M059J (cell line): ENCODE data around the gene CLEC2D. TPM values are rescaled to one million over a fixed set of nuclear protein-coding genes. Genes with fewer than 3 reads are reported as not detected.
"Not testable (repeated sequence)": the region's sequence is repeated elsewhere in the genome, so short reads cannot be mapped to it uniquely, and the experiment has no call there.

Experiments
- DNase-seq: peaks from one replicate; pipeline ENCODE4 v3.0.0-alpha.2; 2012; ENCODE audit warnings: low read depth
- total RNA-seq: library from RNA; depleted of rRNA; stranded (reverse); fragments of >200 nt; shearing (Covaris generic); gene quantifications from 2 replicates; pipeline ENCODE4 v1.2.3, GENCODE V29; 2014

Gene CLEC2D
- total RNA-seq, 1 experiment from 2014 or later: 3.5 TPM

GRCh38 chr12:9651265-9651729 lies 18.2 kb upstream of the CLEC2D start:
- peak; percentile 76 for DNase-seq

GRCh38 chr12:9660046-9660445 lies 9.5 kb upstream of the CLEC2D start:
- DNase-seq: no peak

GRCh38 chr12:9661720-9662119 lies 7.8 kb upstream of the CLEC2D start:
- no peak for DNase-seq

DNA sequence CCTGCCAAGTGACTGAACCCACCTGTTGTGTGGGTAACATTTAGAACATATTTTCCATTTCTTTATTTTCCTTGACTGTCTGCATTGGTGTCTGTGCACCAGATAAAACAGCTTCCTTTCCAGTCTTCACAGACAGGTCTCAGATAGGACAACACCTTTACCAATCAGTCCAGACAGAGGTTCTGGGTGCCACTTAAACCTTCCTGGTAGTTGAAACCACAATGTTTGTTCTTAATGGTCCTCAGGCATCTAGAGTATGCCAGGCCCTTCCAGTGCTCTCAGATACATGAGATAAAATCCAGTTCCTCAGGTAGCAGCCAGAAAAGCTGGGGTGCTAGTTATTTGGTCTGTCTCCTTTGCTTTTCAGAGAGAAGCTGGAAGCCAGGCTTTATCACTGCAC lies 7.0 kb upstream of the CLEC2D start:
- DNase-seq: peak; percentile 11

DNA sequence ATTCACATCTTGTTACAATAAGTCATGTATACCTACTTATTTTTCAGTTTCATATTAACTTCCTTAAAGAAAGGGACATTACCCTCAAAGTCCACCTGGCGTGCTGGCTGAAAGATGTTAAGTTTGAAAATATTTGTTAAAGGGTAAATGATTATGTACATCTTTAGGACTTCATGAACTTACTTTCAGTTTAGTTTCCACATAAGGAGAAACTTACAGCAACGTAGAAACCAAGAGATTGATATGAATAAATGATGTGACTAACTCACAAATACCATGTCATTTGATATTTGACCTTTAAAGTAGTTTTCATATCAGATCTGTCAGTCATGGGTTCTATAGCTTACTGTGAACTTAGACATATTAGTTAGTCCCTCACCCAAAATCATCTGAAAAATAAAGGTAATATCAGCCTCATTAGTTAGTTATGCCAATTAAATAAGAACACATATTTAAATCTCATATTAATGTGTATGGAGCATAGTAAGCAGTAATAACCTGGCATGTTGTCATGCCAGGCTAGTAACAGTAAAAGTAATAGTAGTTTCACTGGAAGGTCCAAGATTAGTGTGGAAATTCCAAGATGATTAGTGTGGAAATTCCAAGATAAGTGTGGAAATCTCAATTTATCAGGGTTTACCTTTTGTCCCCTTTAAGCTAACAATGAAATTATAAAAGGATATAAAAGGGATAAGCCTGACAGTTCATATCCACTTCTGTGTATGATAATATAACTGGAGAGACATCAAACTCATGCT lies 1.9 kb upstream of the CLEC2D start:
- no peak for DNase-seq

- peak; percentile 21 for DNase-seq
These were observed 1.1 kb upstream of the CLEC2D start for GRCh38 chr12:9668161-9669018.

GRCh38 chr12:9669019-9669326 lies 540 bp upstream of the CLEC2D start:
- DNase-seq: no peak

- DNase-seq: not testable (repeated sequence)
These were observed 2.8 kb downstream of the CLEC2D start for GRCh38 chr12:9672340-9672739.

DNA sequence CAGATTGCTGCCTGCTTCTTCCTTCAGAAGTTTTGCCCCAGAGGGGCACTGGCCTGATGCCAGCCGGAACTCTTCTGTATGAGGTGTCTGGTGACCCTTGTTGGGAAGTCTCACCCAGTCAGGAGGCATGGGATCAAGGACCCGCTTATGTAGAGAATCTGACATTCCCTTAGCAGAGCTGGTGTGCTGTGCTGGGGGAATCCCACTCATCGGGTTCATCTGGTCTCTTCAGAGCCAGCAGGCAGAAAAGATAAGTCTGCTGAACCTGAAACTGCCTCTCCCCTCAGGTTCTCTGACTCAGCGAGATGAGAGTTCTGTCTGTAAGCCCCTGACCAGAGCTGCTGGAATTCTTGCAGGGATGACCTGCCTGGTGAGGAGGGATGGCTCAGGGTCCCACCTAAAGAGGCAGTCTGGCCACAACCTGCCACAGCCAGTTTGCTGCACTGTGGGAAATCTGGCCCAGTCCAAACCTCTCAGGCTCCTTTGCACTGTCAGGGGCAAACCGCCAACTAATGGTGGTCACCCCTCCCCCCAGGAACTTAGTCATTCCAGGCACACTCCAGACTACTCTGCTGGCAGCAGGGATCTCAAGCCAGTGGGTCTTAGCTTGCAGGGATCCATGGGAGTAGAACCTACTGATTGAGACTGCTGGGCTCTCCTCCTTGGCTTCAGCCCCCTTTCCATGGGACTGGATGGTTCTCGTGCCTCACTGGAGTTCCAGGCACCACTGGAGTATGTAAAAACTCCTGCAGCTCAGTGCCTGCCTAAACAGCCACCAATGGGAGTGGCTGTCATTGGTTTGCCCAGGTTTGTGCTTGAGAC lies 4.1 kb downstream of the CLEC2D start:
- DNase-seq: peak; percentile 93

- DNase-seq: no peak
These were observed 4.7 kb downstream of the CLEC2D start for GRCh38 chr12:9674226-9674590.

DNA sequence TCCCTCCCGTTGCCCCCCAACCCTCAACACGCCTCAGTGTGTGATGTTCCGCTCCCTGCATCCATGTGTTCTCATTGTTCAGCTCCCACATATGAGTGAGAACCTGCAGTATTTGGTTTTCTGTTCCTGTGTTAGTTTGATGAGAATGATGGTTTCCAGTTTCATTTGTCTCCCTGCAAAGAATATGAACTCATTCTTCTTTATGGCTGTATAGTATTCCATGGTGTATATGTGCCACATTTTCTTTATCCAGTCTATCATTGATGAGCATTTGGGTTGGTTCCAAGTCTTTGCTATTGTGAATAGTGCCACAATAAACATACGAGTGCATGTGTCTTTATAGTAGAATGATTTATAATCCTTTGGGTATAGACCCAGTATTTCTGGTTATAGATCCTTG lies 13.0 kb downstream of the CLEC2D start:
- not testable (repeated sequence) for DNase-seq

DNA sequence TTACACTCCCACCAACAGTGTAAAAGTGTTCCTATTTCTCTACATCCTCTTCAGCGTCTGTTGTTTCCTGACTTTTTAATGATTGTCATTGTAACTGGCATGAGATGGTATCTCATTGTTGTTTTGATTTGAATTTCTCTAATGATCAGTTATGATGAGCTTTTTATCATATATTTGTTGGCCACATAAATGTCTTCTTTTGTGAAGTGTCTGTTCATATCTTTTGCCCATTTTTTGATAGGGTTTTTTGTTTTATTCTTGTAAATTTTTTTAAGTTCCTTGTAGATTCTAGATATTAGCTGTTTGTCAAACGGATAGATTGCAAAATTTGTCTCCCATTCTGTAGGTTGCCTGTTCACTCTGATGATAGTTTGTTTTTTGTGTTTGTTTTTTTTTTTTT lies 13.4 kb downstream of the CLEC2D start:
- DNase-seq: not testable (repeated sequence)

DNA sequence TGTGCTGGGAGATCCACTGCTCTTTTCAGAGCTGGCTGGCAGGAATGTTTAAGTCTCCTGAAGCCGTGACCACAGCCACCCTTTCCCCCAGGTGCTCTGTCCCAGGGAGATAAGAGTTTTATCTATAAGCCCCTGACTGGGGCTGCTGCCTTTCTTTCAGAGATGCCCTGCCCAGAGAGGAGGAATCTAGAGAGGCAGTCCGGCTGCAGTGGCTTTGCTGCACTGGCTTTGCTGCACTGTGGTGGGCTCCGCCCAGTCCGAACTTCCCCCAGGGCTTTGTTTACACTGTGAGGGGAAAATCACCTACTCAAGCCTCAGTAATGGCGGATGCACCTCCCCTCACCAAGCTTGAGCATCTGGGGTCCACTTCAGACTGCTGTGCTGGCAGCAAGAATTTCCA lies 15.9 kb downstream of the CLEC2D start:
- DNase-seq: not testable (repeated sequence)

DNA sequence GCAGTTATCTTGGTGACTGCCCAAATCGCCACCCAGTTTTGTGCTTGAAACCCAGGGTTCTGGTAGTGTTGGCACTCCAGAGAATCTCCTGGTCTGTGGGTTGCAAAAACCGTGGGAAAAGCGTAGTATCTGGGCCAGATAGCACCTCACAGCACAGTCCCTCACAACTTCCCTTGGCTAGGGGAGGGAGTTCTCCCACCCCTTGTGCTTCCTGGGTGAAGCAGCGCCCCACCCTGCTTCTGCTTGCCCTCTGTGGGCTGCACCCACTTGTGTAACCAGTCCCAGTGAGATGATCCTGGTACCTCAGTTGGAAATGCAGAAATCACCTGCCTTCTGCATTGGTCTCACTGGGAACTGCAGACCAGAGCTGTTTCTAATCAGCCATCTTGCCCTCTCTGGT lies 16.4 kb downstream of the CLEC2D start:
- no peak for DNase-seq

GRCh38 chr12:9687228-9687627 lies 17.7 kb downstream of the CLEC2D start:
- DNase-seq: peak; percentile 74

DNA sequence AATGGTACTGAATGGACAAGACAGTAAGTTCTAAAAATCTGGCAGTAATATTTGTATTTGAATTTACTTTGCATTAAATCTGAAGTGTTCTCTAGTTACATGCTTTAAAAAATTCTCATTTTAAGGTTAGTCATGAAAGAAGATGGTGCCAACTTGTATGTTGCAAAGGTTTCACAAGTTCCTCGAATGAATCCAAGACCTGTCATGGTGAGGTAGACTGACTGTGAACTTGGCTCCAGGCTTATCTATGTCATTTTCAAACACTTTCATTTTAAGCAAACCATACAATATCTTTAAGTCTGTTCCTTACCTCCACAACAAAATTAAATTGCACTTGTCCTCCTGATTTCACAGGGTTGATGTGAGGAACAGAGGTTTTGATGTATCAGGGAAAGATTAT lies 23.4 kb downstream of the CLEC2D start:
- no peak for DNase-seq

- no peak for DNase-seq
These were observed 24.7 kb downstream of the CLEC2D start for GRCh38 chr12:9694241-9694640.

DNA sequence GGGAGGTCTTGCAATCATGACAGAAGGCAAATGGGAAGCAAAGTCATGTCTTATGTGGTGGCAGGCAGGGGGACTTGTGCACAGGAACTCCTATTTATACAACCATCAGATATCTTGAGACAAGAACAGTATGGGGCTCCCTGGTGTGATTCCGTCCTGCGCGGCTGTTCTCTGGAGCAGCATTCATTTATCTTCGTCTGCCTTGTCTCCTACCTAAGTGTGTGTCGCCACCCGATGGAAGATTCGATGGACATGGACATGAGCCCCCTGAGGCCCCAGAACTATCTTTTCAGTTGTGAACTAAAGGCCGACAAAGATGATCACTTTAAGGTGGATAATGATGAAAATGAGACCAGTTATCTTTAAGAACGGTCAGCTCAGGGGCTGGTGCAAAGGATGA lies 25.6 kb downstream of the CLEC2D start:
- DNase-seq: not testable (repeated sequence)

GRCh38 chr12:9695661-9696060 lies 26.1 kb downstream of the CLEC2D start:
- not testable (repeated sequence) for DNase-seq

DNA sequence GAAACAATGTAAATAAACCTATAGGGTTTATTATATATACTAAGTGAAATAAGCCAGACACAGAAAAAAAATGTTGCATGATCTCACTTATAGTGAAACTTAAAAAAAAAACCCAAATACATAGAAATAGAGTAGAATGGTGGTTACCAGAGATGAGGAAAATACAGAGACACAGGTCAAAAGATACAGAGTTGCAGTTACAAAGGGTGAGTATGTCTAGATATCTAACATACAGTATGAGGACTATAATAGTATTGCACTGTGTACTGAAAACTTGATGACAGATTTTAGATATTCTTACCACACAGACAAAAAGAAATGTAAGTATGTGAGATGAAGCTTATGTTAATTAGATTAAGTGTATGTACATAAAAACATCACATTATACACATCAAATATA lies 28.1 kb downstream of the CLEC2D start:
- no peak for DNase-seq

DNA sequence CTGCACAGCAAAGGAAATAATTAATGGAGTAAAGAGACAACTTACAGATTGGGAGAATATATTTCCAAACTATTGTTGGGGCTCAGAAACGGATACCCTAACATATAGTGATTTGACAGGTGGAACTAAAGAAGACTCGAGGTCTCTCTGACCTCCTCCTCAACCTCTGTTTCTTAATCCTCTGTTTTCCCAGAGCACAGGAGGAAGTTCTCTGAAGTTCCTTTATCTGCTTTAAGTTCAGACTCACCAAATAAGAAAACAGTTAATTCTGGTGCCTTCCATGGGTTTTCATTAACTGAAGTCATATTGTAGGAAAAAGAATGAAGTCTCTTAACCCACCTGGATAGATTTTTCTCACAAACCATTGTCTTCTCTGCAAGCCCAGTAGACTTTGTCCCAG lies 29.2 kb downstream of the CLEC2D start:
- no peak for DNase-seq

DNA sequence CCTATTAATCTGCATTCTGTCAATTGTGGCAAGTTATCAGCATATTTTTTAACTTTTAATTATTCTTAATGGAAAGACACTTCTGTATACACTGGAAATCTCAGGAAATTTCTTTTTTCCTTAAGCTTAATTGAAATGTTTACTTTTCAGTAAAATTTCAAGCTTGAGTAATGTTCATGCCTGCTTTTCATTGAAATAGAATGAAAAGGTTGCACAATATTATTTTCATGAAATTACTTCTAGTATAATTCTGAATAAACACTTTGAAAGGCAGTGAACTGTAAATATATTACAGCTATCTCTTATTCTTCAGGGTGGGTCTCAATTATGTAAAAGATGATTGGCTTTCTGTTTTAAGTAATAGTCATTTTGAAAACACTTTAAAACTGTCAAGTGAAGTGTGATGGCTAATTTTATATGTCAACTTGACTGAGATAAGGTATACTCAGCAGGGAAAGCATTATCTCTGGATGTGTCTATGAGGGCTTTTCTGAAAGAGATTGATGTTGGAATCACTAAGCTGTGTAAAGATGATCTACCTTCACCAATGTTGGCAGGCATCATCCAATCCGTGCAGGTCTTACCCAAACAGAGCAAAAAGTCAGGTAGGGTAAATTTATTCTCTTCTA lies 29.9 kb downstream of the CLEC2D start:
- DNase-seq: no peak
